ENCODE measurements around the gene ST8SIA1.
A peak's percentile ranks its signal among the peaks of the same experiment; 100 is the strongest.
"Not testable (repeated sequence)": the region's sequence is repeated elsewhere in the genome, so short reads cannot be mapped to it uniquely, and the experiment has no call there.

ST8SIA1 gene

GRCh38 chr12:22334410-22335100 is at the start of gene ST8SIA1:
ST8SIA1 (minus strand) TSS chr12:22334707; CDS start chr12:22334232, 475 bp downstream.
- H3K4me3 ChIP-seq (ENCODE audit: low read depth, low read length) = peak within 1 kb of the TSS; percentile 87

- no peak overlapping the region for H3K4me3 ChIP-seq (ENCODE audit: low read depth, low read length)
Observed at GRCh38 chr12:22380031-22380430, 45.5 kb upstream of the ST8SIA1 start.

GRCh38 chr12:22377731-22378496 is 43.4 kb upstream of the ST8SIA1 start:
- H3K4me3 ChIP-seq (ENCODE audit: low read depth, low read length) = no peak overlapping the region

- H3K4me3 ChIP-seq (ENCODE audit: low read depth, low read length) = not testable (repeated sequence)
Observed at GRCh38 chr12:22376596-22377150, 42.2 kb upstream of the ST8SIA1 start.

GRCh38 chr12:22374508-22374907 is 40.0 kb upstream of the ST8SIA1 start:
- H3K4me3 ChIP-seq (ENCODE audit: low read depth, low read length) = no peak overlapping the region

- H3K4me3 ChIP-seq (ENCODE audit: low read depth, low read length) = no peak overlapping the region
Observed at GRCh38 chr12:22372277-22372837, 37.9 kb upstream of the ST8SIA1 start.

- H3K4me3 ChIP-seq (ENCODE audit: low read depth, low read length) = no peak overlapping the region
Observed at GRCh38 chr12:22366181-22366580, 31.7 kb upstream of the ST8SIA1 start.

- H3K4me3 ChIP-seq (ENCODE audit: low read depth, low read length) = no peak overlapping the region
Observed at GRCh38 chr12:22361785-22362184, 27.3 kb upstream of the ST8SIA1 start.

GRCh38 chr12:22360774-22361173 is 26.3 kb upstream of the ST8SIA1 start:
- H3K4me3 ChIP-seq (ENCODE audit: low read depth, low read length) = no peak overlapping the region

- no peak overlapping the region for H3K4me3 ChIP-seq (ENCODE audit: low read depth, low read length)
Observed at GRCh38 chr12:22357531-22357930, 23.0 kb upstream of the ST8SIA1 start.

- no peak overlapping the region for H3K4me3 ChIP-seq (ENCODE audit: low read depth, low read length)
Observed at GRCh38 chr12:22356231-22356630, 21.7 kb upstream of the ST8SIA1 start.

- H3K4me3 ChIP-seq (ENCODE audit: low read depth, low read length) = no peak overlapping the region
Observed at GRCh38 chr12:22355011-22355580, 20.6 kb upstream of the ST8SIA1 start.

- H3K4me3 ChIP-seq (ENCODE audit: low read depth, low read length) = no peak overlapping the region
Observed at GRCh38 chr12:22353615-22354325, 19.3 kb upstream of the ST8SIA1 start.

GRCh38 chr12:22350886-22351285 is 16.4 kb upstream of the ST8SIA1 start:
- no peak overlapping the region for H3K4me3 ChIP-seq (ENCODE audit: low read depth, low read length)

GRCh38 chr12:22348208-22348607 is 13.7 kb upstream of the ST8SIA1 start:
- H3K4me3 ChIP-seq (ENCODE audit: low read depth, low read length) = no peak overlapping the region

GRCh38 chr12:22340143-22340542 is 5.6 kb upstream of the ST8SIA1 start:
- no peak overlapping the region for H3K4me3 ChIP-seq (ENCODE audit: low read depth, low read length)

- no peak overlapping the region for H3K4me3 ChIP-seq (ENCODE audit: low read depth, low read length)
Observed at GRCh38 chr12:22339691-22340090, 5.2 kb upstream of the ST8SIA1 start.

GRCh38 chr12:22335794-22336166 is 1.3 kb upstream of the ST8SIA1 start:
- H3K4me3 ChIP-seq (ENCODE audit: low read depth, low read length) = peak overlapping the region; percentile 87

GRCh38 chr12:22333713-22334409 is 646 bp downstream of the ST8SIA1 start:
- peak overlapping the region; percentile 87 for H3K4me3 ChIP-seq (ENCODE audit: low read depth, low read length)

GRCh38 chr12:22333186-22333712 is 1.3 kb downstream of the ST8SIA1 start:
- peak overlapping the region; percentile 87 for H3K4me3 ChIP-seq (ENCODE audit: low read depth, low read length)
